ENCODE results near the gene MUSTN1.

GRCh38 chr3:52786330-52787215 is 48.2 kb downstream of the MUSTN1 start:
- TF ChIP-seq CTCF (conservative IDR thresholded peaks at IDR 0.05), result no peak
- TF ChIP-seq ZFX (IDR thresholded peaks at IDR 0.05), result no peak
